Measurements from ENCODE around the gene CRACR2A.

- no peak for TF ChIP-seq POLR2A (IDR thresholded peaks at IDR 0.05)
- TF ChIP-seq CTCF (IDR thresholded peaks at IDR 0.05), result no peak
- TF ChIP-seq POLR2AphosphoS5 (IDR thresholded peaks at IDR 0.05), result no peak
- no peak for TF ChIP-seq EP300 (IDR thresholded peaks at IDR 0.05)
Measured at GRCh38 chr12:3662521-3662921, 90.4 kb downstream of the CRACR2A start.

Data from suprapubic skin (tissue), 4 donors.